ENCODE results near the gene BTBD9. TPM values are rescaled to one million over a fixed set of nuclear protein-coding genes. Genes with fewer than 3 reads are reported as not detected.

Gene BTBD9
- total RNA-seq, 1 donor from 2014 or later = 24.1 TPM

DNA sequence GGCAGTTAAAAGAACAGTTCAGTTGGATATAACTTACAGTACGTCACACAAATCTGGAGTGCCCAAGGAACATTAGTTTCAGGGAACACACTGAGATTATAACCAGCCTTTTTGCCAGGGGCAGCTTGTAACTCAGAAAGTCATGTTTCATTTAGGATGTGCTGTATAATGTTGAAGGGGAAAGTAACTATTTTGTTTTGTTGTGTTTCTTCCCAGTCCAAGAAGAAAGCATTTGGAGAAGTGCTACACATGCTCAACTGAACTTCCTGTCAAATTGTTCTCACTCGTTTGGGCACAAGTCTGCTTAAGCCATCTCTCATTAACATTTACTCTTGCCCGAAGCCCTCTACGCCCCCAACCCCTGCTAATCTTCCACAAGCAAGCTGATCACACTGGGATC lies 157.9 kb downstream of the BTBD9 start:
- no peaks in the 10 kb centered on the region for H3K36me3 ChIP-seq
- H3K4me1 ChIP-seq = no peaks in the 10 kb centered on the region
- H3K4me3 ChIP-seq = no peak overlapping the region
- TF ChIP-seq, protein P1, sequence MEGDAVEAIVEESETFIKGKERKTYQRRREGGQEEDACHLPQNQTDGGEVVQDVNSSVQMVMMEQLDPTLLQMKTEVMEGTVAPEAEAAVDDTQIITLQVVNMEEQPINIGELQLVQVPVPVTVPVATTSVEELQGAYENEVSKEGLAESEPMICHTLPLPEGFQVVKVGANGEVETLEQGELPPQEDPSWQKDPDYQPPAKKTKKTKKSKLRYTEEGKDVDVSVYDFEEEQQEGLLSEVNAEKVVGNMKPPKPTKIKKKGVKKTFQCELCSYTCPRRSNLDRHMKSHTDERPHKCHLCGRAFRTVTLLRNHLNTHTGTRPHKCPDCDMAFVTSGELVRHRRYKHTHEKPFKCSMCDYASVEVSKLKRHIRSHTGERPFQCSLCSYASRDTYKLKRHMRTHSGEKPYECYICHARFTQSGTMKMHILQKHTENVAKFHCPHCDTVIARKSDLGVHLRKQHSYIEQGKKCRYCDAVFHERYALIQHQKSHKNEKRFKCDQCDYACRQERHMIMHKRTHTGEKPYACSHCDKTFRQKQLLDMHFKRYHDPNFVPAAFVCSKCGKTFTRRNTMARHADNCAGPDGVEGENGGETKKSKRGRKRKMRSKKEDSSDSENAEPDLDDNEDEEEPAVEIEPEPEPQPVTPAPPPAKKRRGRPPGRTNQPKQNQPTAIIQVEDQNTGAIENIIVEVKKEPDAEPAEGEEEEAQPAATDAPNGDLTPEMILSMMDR (IDR thresholded peaks at IDR 0.05) = no peak
- TF ChIP-seq POLR2A (IDR thresholded peaks at IDR 0.05) = no peak
- no peak for TF ChIP-seq POLR2AphosphoS5 (IDR thresholded peaks at IDR 0.05; ENCODE audit: insufficient read depth in 1 of 2, low read depth in 1 of 2)
- DNase-seq (ENCODE audit: extremely low spot score in 2 of 2) = no peak
- intact Hi-C loops (cut with DNase I) = no loop called here
- no peaks in the 10 kb centered on the region for H3K27me3 ChIP-seq
- H3K27ac ChIP-seq = no peak overlapping the region
- no peaks in the 10 kb centered on the region for H3K9me3 ChIP-seq

DNA sequence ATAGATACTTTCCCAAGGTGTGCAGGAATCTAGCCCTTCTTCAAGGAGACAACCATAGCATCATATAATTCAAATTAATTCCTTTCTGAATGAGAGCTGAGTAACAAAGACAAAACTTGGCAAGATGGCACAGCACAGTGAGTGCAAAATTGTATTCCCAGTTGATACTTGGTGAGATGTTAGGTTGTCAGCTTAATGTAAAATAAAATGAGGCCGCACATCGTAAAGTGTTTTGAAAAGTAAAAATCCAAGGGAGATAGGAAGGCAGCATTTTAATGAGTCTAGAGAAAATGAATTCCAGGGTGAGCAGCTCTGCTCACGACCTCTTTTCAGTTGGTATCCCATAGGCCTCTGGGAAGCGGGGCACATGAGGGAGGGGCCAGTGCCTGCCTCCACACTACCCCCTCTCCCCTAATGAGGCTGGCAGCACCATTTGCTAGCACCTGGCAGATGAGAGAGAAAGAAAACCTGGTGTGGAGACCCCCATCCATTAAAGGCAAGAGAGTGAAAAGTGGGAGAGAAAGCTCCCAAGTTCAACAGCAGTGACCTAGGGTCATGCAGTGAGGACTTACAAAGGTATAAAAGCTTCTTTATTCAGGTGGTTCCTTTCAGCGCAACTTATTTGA lies 158.4 kb downstream of the BTBD9 start:
- Histone ChIP-seq H3K27me3 (no peaks in the 10 kb centered on the region), H3K4me3 (no peak overlapping the region), H3K4me1 (no peaks in the 10 kb centered on the region), H3K27ac (no peak overlapping the region), H3K9me3 (no peaks in the 10 kb centered on the region), H3K36me3 (no peaks in the 10 kb centered on the region)
- TF ChIP-seq POLR2AphosphoS5 (IDR thresholded peaks at IDR 0.05; ENCODE audit: insufficient read depth in 1 of 2, low read depth in 1 of 2) = no peak
- TF ChIP-seq POLR2A (IDR thresholded peaks at IDR 0.05) = no peak
- intact Hi-C loops (cut with DNase I) = no loop called here
- no peak for DNase-seq (ENCODE audit: extremely low spot score in 2 of 2)

GRCh38 chr6:38480036-38480435 lies 159.7 kb downstream of the BTBD9 start:
- Histone ChIP-seq H3K27ac (no peak overlapping the region), H3K9me3 (no peaks in the 10 kb centered on the region), H3K4me3 (no peak overlapping the region), H3K4me1 (no peaks in the 10 kb centered on the region), H3K27me3 (no peaks in the 10 kb centered on the region), H3K36me3 (no peaks in the 10 kb centered on the region)
- TF ChIP-seq, protein P1 (IDR thresholded peaks at IDR 0.05) = no peak
- no peak for TF ChIP-seq POLR2AphosphoS5 (IDR thresholded peaks at IDR 0.05; ENCODE audit: insufficient read depth in 1 of 2, low read depth in 1 of 2)
- no peak for TF ChIP-seq POLR2A (IDR thresholded peaks at IDR 0.05)
- no peak for DNase-seq (ENCODE audit: extremely low spot score in 2 of 2)
- intact Hi-C loops (cut with DNase I) = no loop called here

DNA sequence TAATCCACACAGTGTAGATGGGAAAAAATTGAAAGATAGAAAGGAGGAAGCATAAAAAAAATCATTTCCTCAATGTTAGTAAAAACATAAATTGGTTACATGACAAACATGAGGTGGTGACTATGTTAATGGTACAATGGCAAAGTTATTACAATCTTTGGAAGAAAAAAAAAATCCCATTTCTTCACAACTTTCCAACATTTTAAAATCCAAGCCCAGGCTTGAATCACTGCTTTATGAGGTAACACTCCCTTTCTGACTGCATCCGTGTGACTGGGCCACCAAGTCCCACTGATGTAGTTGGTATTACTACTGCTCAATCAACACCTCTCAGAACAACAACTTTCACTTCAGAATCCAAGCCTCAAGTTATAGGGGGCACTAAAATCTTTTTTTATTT lies 160.4 kb downstream of the BTBD9 start:
- Histone ChIP-seq H3K27me3 (no peaks in the 10 kb centered on the region), H3K27ac (no peak overlapping the region), H3K4me3 (no peak overlapping the region), H3K4me1 (no peaks in the 10 kb centered on the region), H3K9me3 (no peaks in the 10 kb centered on the region), H3K36me3 (no peaks in the 10 kb centered on the region)
- DNase-seq (ENCODE audit: extremely low spot score in 2 of 2) = no peak
- intact Hi-C loops (cut with DNase I) = no loop called here
- no peak for TF ChIP-seq POLR2AphosphoS5 (IDR thresholded peaks at IDR 0.05; ENCODE audit: insufficient read depth in 1 of 2, low read depth in 1 of 2)

DNA sequence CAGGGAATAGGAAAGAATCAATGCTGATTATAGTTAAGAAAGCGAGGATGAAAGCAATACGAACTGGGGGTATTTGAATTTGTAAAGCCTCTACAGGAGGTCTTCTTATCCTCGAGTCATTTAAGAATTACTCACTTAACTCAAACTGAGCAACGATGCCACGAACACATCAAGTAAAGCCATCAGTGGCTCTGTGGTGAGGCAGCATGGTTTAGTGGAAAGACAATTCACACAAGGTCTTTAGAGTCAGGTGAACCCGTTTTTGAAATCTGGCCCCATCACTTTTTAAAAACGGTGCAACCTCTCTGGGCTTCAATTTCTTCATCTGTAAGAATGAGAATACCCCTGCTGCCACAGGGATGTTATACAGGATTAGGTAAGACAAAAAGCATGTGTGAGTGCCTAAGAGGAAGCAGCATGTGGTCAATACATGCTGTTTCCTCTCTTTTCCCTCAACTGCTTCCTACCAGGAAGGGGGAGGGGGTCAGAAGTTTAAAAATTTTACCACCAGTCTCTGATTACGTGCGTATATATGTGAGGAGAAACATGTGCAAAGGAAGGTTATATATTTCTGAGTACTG lies 162.0 kb downstream of the BTBD9 start:
- no peak for DNase-seq (ENCODE audit: extremely low spot score in 2 of 2)
- intact Hi-C loops (cut with DNase I) = no loop called here
- H3K36me3 ChIP-seq = no peaks in the 10 kb centered on the region
- H3K9me3 ChIP-seq = no peaks in the 10 kb centered on the region
- no peak overlapping the region for H3K27ac ChIP-seq
- H3K4me3 ChIP-seq = no peak overlapping the region
- TF ChIP-seq, protein P1 (IDR thresholded peaks at IDR 0.05) = no peak
- TF ChIP-seq POLR2A (IDR thresholded peaks at IDR 0.05) (no peak), POLR2AphosphoS5 (IDR thresholded peaks at IDR 0.05; ENCODE audit: insufficient read depth in 1 of 2, low read depth in 1 of 2) (no peak)
- no peaks in the 10 kb centered on the region for H3K4me1 ChIP-seq
- H3K27me3 ChIP-seq = no peaks in the 10 kb centered on the region

DNA sequence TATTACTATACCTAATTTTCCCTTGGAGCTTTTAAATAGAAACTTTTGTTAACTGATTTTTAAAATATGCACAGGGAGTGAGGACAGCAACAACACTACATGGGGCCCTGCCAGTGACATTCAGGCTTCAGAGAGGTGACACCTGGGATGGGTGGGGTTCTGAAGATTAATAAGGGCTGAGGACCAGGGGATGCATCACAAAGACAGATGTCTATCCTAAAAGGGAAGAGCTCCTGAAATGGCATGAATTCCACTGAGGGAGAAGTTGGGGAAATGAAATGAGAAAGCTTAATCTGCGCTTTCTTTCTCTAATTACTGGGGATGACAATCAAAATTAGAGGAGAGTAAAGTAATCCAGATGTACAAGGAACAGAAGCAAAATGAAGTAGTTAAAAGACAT lies 162.8 kb downstream of the BTBD9 start:
- Histone ChIP-seq H3K27me3 (no peaks in the 10 kb centered on the region), H3K27ac (no peak overlapping the region), H3K36me3 (no peaks in the 10 kb centered on the region), H3K9me3 (no peaks in the 10 kb centered on the region), H3K4me1 (no peaks in the 10 kb centered on the region), H3K4me3 (no peak overlapping the region)
- no peak for DNase-seq (ENCODE audit: extremely low spot score in 2 of 2)
- TF ChIP-seq POLR2A (IDR thresholded peaks at IDR 0.05) = no peak
- TF ChIP-seq, protein P1 (IDR thresholded peaks at IDR 0.05) = no peak
- intact Hi-C loops (cut with DNase I) = no loop called here

Measured in vagina (tissue), 2 donors.